Adrenal gland (tissue), 5 donors: Measurements from ENCODE around the gene TM7SF2.

ENCODE experiments used
- POLR2A ChIP-seq, 2 donors: fragments of 450-650 bp; IDR thresholded peaks; one replicate each; pipeline ENCODE4 v1.6.1; 2017; ENCODE audit warnings: antibody characterized with exemption in 2 of 2, mild to moderate bottlenecking in 2 of 2, moderate library complexity in 1 of 2
- TF ChIP-seq, protein P1 (sequence below), 6 experiments: fragments of 450-650 bp in 4 of 6; fragments of 200-600 bp in 2 of 6; sonication (generic) in 1 of 6; IDR thresholded peaks; 1 replicate in 5 of 6; 2 replicates in 1 of 6; pipeline versions ENCODE4 v1.5.1 to v1.8.0; 2016 to 2021; ENCODE audit warnings: antibody characterized with exemption in 6 of 6, mild to moderate bottlenecking in 2 of 6, moderate library complexity in 1 of 6
- donor health status: DM: no; HTN: no; CAD: no.

DNA sequence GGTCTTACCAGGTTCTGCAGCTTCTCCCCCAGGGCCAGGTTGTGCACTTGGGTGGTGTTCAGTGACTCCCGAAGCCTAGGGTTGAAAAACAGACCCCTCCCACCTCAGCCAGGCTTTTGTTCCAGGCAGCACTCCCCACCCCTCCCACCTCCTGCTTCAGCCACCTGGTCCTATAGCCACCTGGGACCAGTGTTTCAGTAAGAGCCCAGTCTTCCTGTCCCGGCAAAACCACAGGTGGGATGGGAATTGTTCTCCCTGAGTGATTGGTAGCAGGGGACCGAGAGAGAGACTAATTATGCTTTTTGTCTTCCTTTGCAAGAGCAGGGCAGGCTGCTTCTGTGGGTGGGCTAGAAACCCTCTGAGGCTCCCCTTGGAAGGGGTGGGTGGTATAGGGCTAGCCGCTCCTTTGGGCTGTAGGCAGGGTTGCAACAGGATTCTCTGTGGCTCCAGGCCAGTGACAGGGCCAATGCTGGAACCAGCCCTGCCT lies 44.8 kb upstream of the TM7SF2 start:
- TF ChIP-seq, protein P1, sequence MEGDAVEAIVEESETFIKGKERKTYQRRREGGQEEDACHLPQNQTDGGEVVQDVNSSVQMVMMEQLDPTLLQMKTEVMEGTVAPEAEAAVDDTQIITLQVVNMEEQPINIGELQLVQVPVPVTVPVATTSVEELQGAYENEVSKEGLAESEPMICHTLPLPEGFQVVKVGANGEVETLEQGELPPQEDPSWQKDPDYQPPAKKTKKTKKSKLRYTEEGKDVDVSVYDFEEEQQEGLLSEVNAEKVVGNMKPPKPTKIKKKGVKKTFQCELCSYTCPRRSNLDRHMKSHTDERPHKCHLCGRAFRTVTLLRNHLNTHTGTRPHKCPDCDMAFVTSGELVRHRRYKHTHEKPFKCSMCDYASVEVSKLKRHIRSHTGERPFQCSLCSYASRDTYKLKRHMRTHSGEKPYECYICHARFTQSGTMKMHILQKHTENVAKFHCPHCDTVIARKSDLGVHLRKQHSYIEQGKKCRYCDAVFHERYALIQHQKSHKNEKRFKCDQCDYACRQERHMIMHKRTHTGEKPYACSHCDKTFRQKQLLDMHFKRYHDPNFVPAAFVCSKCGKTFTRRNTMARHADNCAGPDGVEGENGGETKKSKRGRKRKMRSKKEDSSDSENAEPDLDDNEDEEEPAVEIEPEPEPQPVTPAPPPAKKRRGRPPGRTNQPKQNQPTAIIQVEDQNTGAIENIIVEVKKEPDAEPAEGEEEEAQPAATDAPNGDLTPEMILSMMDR (IDR thresholded peaks at IDR 0.05): no peak
- no peak for TF ChIP-seq POLR2A (IDR thresholded peaks at IDR 0.05)
